Heart right ventricle (tissue), 16 donors: ENCODE results near the gene CDAN1. TPM values are rescaled to one million over a fixed set of nuclear protein-coding genes. Genes with fewer than 3 reads are reported as not detected.

ENCODE experiments used
- ATAC-seq, 8 donors: fragments of 200-7000 bp; cut with Tn5 transposase; one replicate each; pipeline ENCODE4 v1.9.1; 2020; ENCODE audit warnings: mild to moderate bottlenecking in 8 of 8, moderate library complexity in 8 of 8, moderate number of reproducible peaks in 1 of 8
- DNase-seq, 2 donors: peaks; one replicate each; pipeline ENCODE4 v3.0.0-alpha.2; 2020
- H3K27ac ChIP-seq, 10 donors: fragments of 200-600 bp; sonication (generic) in 2 of 10; one replicate each; pipeline versions ENCODE4 v1.5.0 to v1.8.0; 2020 to 2022; ENCODE audit warnings: mild to moderate bottlenecking in 3 of 10
- H3K27me3 ChIP-seq, 7 donors: fragments of 200-600 bp; one replicate each; pipeline ENCODE4 v1.8.0; 2021 to 2022; ENCODE audit warnings: mild to moderate bottlenecking in 2 of 7
- H3K36me3 ChIP-seq, 9 donors: fragments of 200-600 bp; sonication (generic) in 1 of 9; one replicate each; pipeline versions ENCODE4 v1.5.0 to v1.8.0; 2020 to 2022; ENCODE audit warnings: mild to moderate bottlenecking in 2 of 9
- H3K4me1 ChIP-seq, 9 donors: fragments of 200-600 bp; sonication (generic) in 1 of 9; one replicate each; pipeline versions ENCODE4 v1.5.0 to v1.8.0; 2020 to 2022; ENCODE audit warnings: mild to moderate bottlenecking in 4 of 9
- H3K4me3 ChIP-seq, 10 donors: fragments of 200-600 bp; sonication (generic) in 2 of 10; one replicate each; pipeline versions ENCODE4 v1.5.0 to v1.8.0; 2020 to 2022; ENCODE audit warnings: mild to moderate bottlenecking in 7 of 10, moderate library complexity in 2 of 10
- H3K9me3 ChIP-seq, 11 donors: fragments of 200-600 bp in 10 of 11; sonication (generic) in 2 of 11; one replicate each; pipeline versions ENCODE4 v1.5.0 to v1.8.0; 2013 to 2022; ENCODE audit warnings: mild to moderate bottlenecking in 2 of 11, control low read depth in 1 of 11, moderate library complexity in 1 of 11
- WGBS, 2 donors: extraction: QIAGEN DNeasy Blood & Tissue Kit; methylation state at CpG; one replicate each; pipeline ENCODE4 v1.1.7; 2013; ENCODE audit warnings: inconsistent platforms in 1 of 2; 5-methylcytosine and 5-hydroxymethylcytosine counted together
- intact Hi-C, 10 donors: fragments of 100-400 bp; cut with DNase I; formaldehyde crosslinking; loops; one replicate each; pipeline versions ENCODE4 v1.11.1 to v1.14.2; 2022
- polyA plus RNA-seq, 2 donors: library from polyadenylated mRNA; stranded (reverse); fragments of 200-250 nt; gene quantifications; one replicate each; pipeline ENCODE4 v1.2.3, GENCODE V29; 2013
- total RNA-seq, 10 donors: library from RNA; stranded (reverse); fragmentation: NEBNext Ultra II Directional in 3 of 10; extraction: Animal tissue kit (Norgen Biotek cat#: 25700) in 3 of 10; gene quantifications; one replicate each; pipeline versions ENCODE4 v1.2.1 to v1.2.4, GENCODE V29; 2021 to 2023
- TF ChIP-seq, protein P1 (sequence below), 9 donors: fragments of 200-600 bp; sonication (generic) in 2 of 9; IDR thresholded peaks; one replicate each; pipeline versions ENCODE4 v1.5.0 to v1.8.0; 2021 to 2022; ENCODE audit warnings: antibody characterized with exemption in 9 of 9, mild to moderate bottlenecking in 5 of 9, moderate library complexity in 1 of 9
- donor health status: Arrhythmogenic right ventricular cardiomyopathy.
- donor health status: ischemic (EF 13 %, LVEDD 7.1; RV severe dilation, severe dysfunction).
- donor health status: healthy with polysubstance abuse.
- donor health status: DM: no; HTN: yes; CAD: no.
- donor health status: DM: no; HTN: no; CAD: no.
- donor health status: ischemic (EF 25% LVEDD 6.9; RV normal size, moderate dysfunction).
- donor health status: ischemic (EF 25% LVEDD 5.7; RV mildly dilated, moderate dysfunction).
- donor health status: healthy.
- donor health status: DM: yes; HTN: yes; CAD: no.
- donor health status: Ischemic cardiomyopathy.
- donor health status: ischemic (EF 35%, LVEDD 5.7; RV mildly dilated, moderate dysfunction).
- donor health status: nonischemic (EF 11% LVEDD 7.7; RV severe dilation, severe dysfunction).
- donor health status: DM: yes; HTN: yes; CAD: no.
- donor health status: PGD.
- donor health status: ischemic (EF 29% LVEDD 5.4; RV normal size, mild dysfunction).
- donor health status: nonischemic (EF 23%, LVEDD 6.1; RV moderate dilation, normal function).

Gene CDAN1
- total and polyA plus RNA-seq, 12 donors = 4.4 to 13.8 (median 6.8) TPM

DNA sequence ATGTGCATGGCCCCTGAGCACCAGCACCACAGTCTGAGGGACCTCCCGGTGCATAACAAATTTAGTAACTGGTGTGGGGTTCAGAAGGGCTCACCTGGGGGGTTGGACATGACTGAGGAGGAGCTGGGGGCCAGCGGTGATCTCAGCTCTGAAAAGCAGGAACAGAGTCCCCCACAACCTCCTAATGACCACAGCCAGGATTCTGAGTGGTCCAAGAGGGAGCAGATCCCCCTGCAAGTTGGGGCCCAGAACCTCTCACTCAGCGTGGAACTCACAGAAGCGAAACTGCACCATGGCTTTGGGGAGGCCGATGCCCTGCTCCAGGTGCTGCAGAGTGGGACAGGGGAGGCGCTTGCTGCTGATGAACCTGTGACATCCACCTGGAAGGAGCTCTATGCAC, 43.0 kb downstream of the CDAN1 start:
- Histone ChIP-seq H3K4me3 (no peak overlapping the region), H3K27ac (no peak overlapping the region), H3K9me3 (no peaks in the 10 kb centered on the region), H3K4me1 (peaks cover 0 to 5% (median 0%) of the 10 kb centered on the region in 9 donors), H3K36me3 (peaks cover 0 to 100% (median 27%) of the 10 kb centered on the region in 9 donors), H3K27me3 (no peaks in the 10 kb centered on the region)
- ATAC-seq (no peak), DNase-seq (no peak)
- TF ChIP-seq, protein P1, sequence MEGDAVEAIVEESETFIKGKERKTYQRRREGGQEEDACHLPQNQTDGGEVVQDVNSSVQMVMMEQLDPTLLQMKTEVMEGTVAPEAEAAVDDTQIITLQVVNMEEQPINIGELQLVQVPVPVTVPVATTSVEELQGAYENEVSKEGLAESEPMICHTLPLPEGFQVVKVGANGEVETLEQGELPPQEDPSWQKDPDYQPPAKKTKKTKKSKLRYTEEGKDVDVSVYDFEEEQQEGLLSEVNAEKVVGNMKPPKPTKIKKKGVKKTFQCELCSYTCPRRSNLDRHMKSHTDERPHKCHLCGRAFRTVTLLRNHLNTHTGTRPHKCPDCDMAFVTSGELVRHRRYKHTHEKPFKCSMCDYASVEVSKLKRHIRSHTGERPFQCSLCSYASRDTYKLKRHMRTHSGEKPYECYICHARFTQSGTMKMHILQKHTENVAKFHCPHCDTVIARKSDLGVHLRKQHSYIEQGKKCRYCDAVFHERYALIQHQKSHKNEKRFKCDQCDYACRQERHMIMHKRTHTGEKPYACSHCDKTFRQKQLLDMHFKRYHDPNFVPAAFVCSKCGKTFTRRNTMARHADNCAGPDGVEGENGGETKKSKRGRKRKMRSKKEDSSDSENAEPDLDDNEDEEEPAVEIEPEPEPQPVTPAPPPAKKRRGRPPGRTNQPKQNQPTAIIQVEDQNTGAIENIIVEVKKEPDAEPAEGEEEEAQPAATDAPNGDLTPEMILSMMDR (IDR thresholded peaks at IDR 0.05) = no peak
- intact Hi-C loops = no loop called here
- 97% methylated on average over 6 of the region's 6 CpGs for WGBS, 2 donors

DNA sequence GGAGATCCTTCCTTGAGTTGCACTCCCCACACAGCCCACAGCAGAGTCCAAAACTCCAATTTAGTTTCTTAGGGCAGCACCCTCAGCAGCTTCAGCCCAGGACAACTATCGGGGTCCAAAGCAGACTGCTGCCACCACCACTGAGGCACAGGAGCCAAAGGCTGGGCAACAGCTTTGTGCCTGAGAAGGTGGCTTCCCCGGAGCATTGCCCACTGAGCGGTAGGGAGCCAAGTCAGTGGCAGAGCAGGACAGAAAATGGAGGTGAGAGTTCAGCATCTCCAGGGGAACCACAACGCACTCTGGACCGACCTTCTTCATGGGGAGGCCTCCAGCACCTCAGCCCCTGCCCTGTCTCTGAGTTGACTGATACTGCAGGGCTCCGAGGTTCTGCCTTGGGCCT, 43.4 kb downstream of the CDAN1 start:
- TF ChIP-seq, protein P1 (IDR thresholded peaks at IDR 0.05) = no peak
- peaks cover 0 to 5% (median 0%) of the 10 kb centered on the region in 9 donors for H3K4me1 ChIP-seq
- no peak overlapping the region for H3K4me3 ChIP-seq
- intact Hi-C loops = no loop called here
- H3K27me3 ChIP-seq = no peaks in the 10 kb centered on the region
- H3K9me3 ChIP-seq = no peaks in the 10 kb centered on the region
- 97 to 99% methylated on average over 6 of the region's 6 CpGs for WGBS, 2 donors
- H3K27ac ChIP-seq = no peak overlapping the region
- no peak for ATAC-seq
- H3K36me3 ChIP-seq = peaks cover 0 to 100% (median 24%) of the 10 kb centered on the region in 9 donors
- DNase-seq = no peak

DNA sequence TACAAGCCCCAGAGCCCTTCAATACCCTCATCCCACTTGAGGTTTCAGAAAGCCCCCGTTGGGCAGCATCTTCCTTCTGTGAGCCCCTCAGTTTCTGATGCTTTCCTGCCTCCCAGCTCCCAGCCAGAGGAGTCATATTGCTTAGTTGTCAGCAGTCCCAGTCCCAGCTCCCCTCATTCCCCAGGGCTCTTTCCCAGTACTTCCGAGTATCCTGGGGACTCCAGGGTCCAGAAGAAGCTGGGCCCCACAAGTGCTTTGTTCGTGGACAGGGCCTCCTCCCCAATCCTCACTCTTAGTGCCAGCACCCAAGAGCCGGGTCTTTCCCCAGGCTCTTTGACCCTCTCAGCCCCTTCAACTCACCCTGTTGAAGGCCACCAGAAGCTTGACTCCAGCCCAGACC, 43.9 kb downstream of the CDAN1 start:
- intact Hi-C loops = no loop called here
- H3K36me3 ChIP-seq = peaks cover 0 to 100% (median 21%) of the 10 kb centered on the region in 9 donors

DNA sequence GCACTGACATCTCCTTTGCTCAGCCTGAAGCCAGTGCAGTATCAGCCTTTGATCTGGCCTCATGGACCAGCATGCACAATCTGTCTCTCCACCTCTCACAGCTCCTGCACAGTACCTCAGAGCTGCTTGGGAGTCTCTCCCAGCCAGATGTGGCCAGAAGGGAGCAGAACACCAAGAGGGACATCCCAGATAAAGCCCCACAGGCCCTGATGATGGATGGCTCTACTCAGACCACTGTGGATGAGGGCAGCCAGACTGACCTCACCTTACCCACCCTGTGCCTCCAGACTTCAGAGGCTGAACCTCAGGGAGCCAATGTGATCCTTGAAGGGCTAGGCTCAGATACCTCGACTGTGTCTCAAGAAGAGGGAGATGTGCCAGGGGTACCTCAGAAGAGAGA, 44.4 kb downstream of the CDAN1 start:
- 100% methylated on average over 1 of the region's 1 CpG for WGBS, 2 donors
- DNase-seq = no peak
- no peak for ATAC-seq
- Histone ChIP-seq H3K27me3 (no peaks in the 10 kb centered on the region), H3K36me3 (peaks cover 0 to 100% (median 21%) of the 10 kb centered on the region in 9 donors), H3K4me3 (no peak overlapping the region), H3K27ac (no peak overlapping the region), H3K4me1 (peaks cover 0 to 5% (median 0%) of the 10 kb centered on the region in 9 donors), H3K9me3 (no peaks in the 10 kb centered on the region)
- TF ChIP-seq, protein P1 (IDR thresholded peaks at IDR 0.05) = no peak
- intact Hi-C loops = no loop called here

More for the DNA sequence above, 43.9 kb downstream of the CDAN1 start:
- ATAC-seq = no peak
- no peak for DNase-seq
- Histone ChIP-seq H3K9me3 (no peaks in the 10 kb centered on the region), H3K27me3 (no peaks in the 10 kb centered on the region), H3K4me1 (peaks cover 0 to 5% (median 0%) of the 10 kb centered on the region in 9 donors), H3K27ac (no peak overlapping the region), H3K4me3 (no peak overlapping the region)
- 91 to 94% methylated on average over 4 of the region's 4 CpGs for WGBS, 2 donors
- TF ChIP-seq, protein P1 (IDR thresholded peaks at IDR 0.05) = no peak
